ENCODE results near the gene SLK.

GRCh38 chr10:104005172-104005863 is 38.4 kb downstream of the SLK start:
- TF ChIP-seq POLR2AphosphoS5 (IDR thresholded peaks at IDR 0.05; ENCODE audit: low read depth, low read length), result no peak
- no peak for TF ChIP-seq REST (IDR thresholded peaks at IDR 0.05; ENCODE audit: insufficient read depth in 1 of 2, low read depth in 2 of 2, low read length in 2 of 2)

Data from PFSK-1 (cell line).